GM23338 (cell line): Measurements from ENCODE around the gene COL4A1. TPM values are rescaled to one million over a fixed set of nuclear protein-coding genes. Genes with fewer than 3 reads are reported as not detected.
"Not testable (repeated sequence)": the region's sequence is repeated elsewhere in the genome, so short reads cannot be mapped to it uniquely, and the experiment has no call there.

Experiments
- ATAC-seq: fragments of 200-7000 bp; cut with Tn5 transposase; 3 replicates; pipeline ENCODE4 v1.9.1; 2020
- DNase-seq: peaks from one replicate; pipeline ENCODE4 v3.0.0-alpha.2; 2015; ENCODE audit warnings: low spot score
- H2AFZ ChIP-seq: fragments of 200-600 bp; sonication (generic); 2 replicates; pipeline ENCODE4 v1.8.0; 2016; ENCODE audit warnings: antibody characterized with exemption, mild to moderate bottlenecking, moderate library complexity
- H3F3A ChIP-seq: fragments of 200-600 bp; sonication (generic); replicated peaks from 2 replicates; pipeline ENCODE4 v1.8.0; 2017; ENCODE audit warnings: antibody characterized with exemption, mixed run types, low read depth
- H3K27ac ChIP-seq: fragments of 200-600 bp; sonication (generic); 2 replicates; pipeline ENCODE4 v1.6.1; 2016; ENCODE audit warnings: low read depth
- H3K27me3 ChIP-seq: fragments of 200-600 bp; sonication (generic); 2 replicates; pipeline ENCODE4 v1.8.0; 2016; ENCODE audit warnings: mild to moderate bottlenecking, mixed run types, moderate library complexity; ENCODE audit not compliant: insufficient read depth
- H3K36me3 ChIP-seq: fragments of 200-600 bp; sonication (generic); 2 replicates; pipeline ENCODE4 v1.8.0; 2016; ENCODE audit warnings: mild to moderate bottlenecking; ENCODE audit not compliant: insufficient read depth
- H3K4me1 ChIP-seq: fragments of 200-600 bp; sonication (generic); 2 replicates; pipeline ENCODE4 v1.8.0; 2016; ENCODE audit warnings: mild to moderate bottlenecking, moderate library complexity; ENCODE audit not compliant: insufficient read depth
- H3K4me2 ChIP-seq: fragments of 200-600 bp; sonication (generic); 2 replicates; pipeline ENCODE4 v1.7.1; 2017; ENCODE audit warnings: mixed run types
- H3K4me3 ChIP-seq: fragments of 200-600 bp; sonication (generic); 2 replicates; pipeline ENCODE4 v1.6.1; 2016; ENCODE audit warnings: mixed run types
- H3K79me2 ChIP-seq: fragments of 200-600 bp; sonication (generic); replicated peaks from 2 replicates; pipeline ENCODE4 v1.8.0; 2017; ENCODE audit warnings: mild to moderate bottlenecking; ENCODE audit not compliant: insufficient read depth
- H3K9me2 ChIP-seq: fragments of 200-600 bp; sonication (generic); 2 replicates; pipeline ENCODE4 v1.8.0; 2017; ENCODE audit not compliant: insufficient read depth
- H4K20me1 ChIP-seq: fragments of 200-600 bp; sonication (generic); replicated peaks from 2 replicates; pipeline ENCODE4 v1.8.0; 2017; ENCODE audit warnings: mild to moderate bottlenecking; ENCODE audit not compliant: insufficient read depth
- H3K27ac Mint-ChIP-seq: 2 replicates; pipeline ENCODE4 v1.8.0; 2020; ENCODE audit warnings: inconsistent platforms, mild to moderate bottlenecking, moderate library complexity, mixed read lengths
- H3K27me3 Mint-ChIP-seq: 3 replicates; pipeline ENCODE4 v1.8.0; 2022; ENCODE audit warnings: low read depth, mild to moderate bottlenecking, moderate library complexity, mixed read lengths, inconsistent platforms; ENCODE audit not compliant: insufficient read depth, poor library complexity
- H3K36me3 Mint-ChIP-seq: 3 replicates; pipeline ENCODE4 v1.8.0; 2021; ENCODE audit warnings: low read depth, mild to moderate bottlenecking, inconsistent platforms, moderate library complexity, mixed read lengths
- H3K4me1 Mint-ChIP-seq: 3 replicates; pipeline ENCODE4 v1.8.0; 2020; ENCODE audit warnings: mild to moderate bottlenecking, inconsistent platforms, mixed read lengths
- H3K4me3 Mint-ChIP-seq: 3 replicates; pipeline ENCODE4 v1.8.0; 2021; ENCODE audit warnings: moderate library complexity, mild to moderate bottlenecking, inconsistent platforms, mixed read lengths
- H3K9me3 Mint-ChIP-seq: 3 replicates; pipeline ENCODE4 v1.8.0; 2020; ENCODE audit warnings: moderate library complexity, mild to moderate bottlenecking, inconsistent platforms, mixed read lengths
- ETS1 ChIP-seq: IDR thresholded peaks from 2 replicates; pipeline ENCODE4 v1.6.1; 2016; ENCODE audit warnings: antibody characterized with exemption
- EZH2 ChIP-seq: fragments of 200-600 bp; sonication (generic); IDR thresholded peaks from one replicate; pipeline ENCODE4 v1.8.0; 2017; ENCODE audit warnings: antibody characterized with exemption, mild to moderate bottlenecking, low read depth; ENCODE audit not compliant: unreplicated experiment
- ZNF331 ChIP-seq: fragments of 250-450 bp; sonication (Bioruptor Pico); IDR thresholded peaks from 2 replicates; pipeline ENCODE4 v1.5.0; 2020; ENCODE audit warnings: low read depth, mild to moderate bottlenecking, moderate library complexity
- polyA plus RNA-seq: library from polyadenylated mRNA; unstranded; fragments of >200 nt; fragmentation: Nextera tagmentation; extraction: Ambion mirVana; gene quantifications from 2 replicates; pipeline ENCODE4 v1.2.1, GENCODE V29; 2016
- total RNA-seq: library from RNA; depleted of rRNA; stranded (reverse); fragments of >200 nt; shearing (Covaris generic); gene quantifications from 2 replicates; pipeline ENCODE4 v1.2.3, GENCODE V29; 2014

Gene COL4A1
- total and polyA plus RNA-seq, 2 experiments from 2014 or later = 39.1 to 110 TPM

- Mint-ChIP-seq H3K27ac (no peak overlapping the region), H3K27me3 (peaks cover 15% of the 10 kb centered on the region), H3K36me3 (peaks cover 8% of the 10 kb centered on the region), H3K4me1 (peaks cover 28% of the 10 kb centered on the region), H3K9me3 (no peaks in the 10 kb centered on the region), H3K4me3 (no peak overlapping the region)
- H2AFZ ChIP-seq = no peak overlapping the region
- no peaks in the 10 kb centered on the region for H3K27me3 ChIP-seq
- TF ChIP-seq ZNF331 (CRISPR knock-in tag) = no peak
- TF ChIP-seq EZH2 = no peak
- TF ChIP-seq ETS1 = no peak
- DNase-seq = no peak
- H4K20me1 ChIP-seq = peaks cover 5% of the 10 kb centered on the region
- H3K27ac ChIP-seq = no peak overlapping the region
- H3K4me3 ChIP-seq = no peak overlapping the region
- H3K79me2 ChIP-seq = peaks cover 63% of the 10 kb centered on the region
- H3K9me2 ChIP-seq = no peaks in the 10 kb centered on the region
- H3K4me2 ChIP-seq = no peak overlapping the region
- peaks cover 6% of the 10 kb centered on the region; the same call in 1 of the 2 replicates for H3K36me3 ChIP-seq
- H3K4me1 ChIP-seq = peaks cover 7% of the 10 kb centered on the region
- no peaks in the 10 kb centered on the region for H3F3A ChIP-seq
- ATAC-seq = no peak
Observed at GRCh38 chr13:110314516-110315245, 7.7 kb upstream of the COL4A1 start.

DNA sequence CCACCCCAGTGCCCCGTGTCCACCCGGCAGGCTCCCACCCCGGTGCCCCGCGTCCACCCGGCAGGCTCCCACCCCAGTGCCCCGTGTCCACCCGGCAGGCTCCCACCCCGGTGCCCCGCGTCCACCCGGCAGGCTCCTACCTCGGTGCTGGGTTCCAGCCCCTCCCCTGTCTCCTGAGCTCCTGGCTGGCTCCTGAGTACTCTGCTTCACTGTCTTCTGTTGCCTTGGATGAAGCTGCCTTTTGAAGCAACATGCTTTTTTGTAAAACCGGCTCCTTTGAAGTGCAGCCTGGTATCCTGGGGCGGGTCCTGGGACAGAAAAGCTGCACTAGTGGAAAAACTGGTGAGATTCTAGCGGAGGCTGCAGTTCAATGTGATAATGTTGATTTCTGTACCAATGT, 6.8 kb upstream of the COL4A1 start:
- H3K9me2 ChIP-seq, ATAC-seq, H3K27ac Mint-ChIP-seq, H3K4me3 Mint-ChIP-seq, H2AFZ ChIP-seq, H3F3A ChIP-seq, H3K4me1 ChIP-seq, H3K36me3 Mint-ChIP-seq, DNase-seq, H3K27ac ChIP-seq, H3K9me3 Mint-ChIP-seq, H3K27me3 ChIP-seq, H4K20me1 ChIP-seq, H3K4me3 ChIP-seq, H3K36me3 ChIP-seq: not testable (repeated sequence)
- H3K4me1 Mint-ChIP-seq = peaks cover 23% of the 10 kb centered on the region
- Histone ChIP-seq H3K4me2 (peak overlapping the region; percentile 26; the same call in 1 of the 2 replicates), H3K79me2 (peaks cover 67% of the 10 kb centered on the region)
- peaks cover 11% of the 10 kb centered on the region for H3K27me3 Mint-ChIP-seq

DNA sequence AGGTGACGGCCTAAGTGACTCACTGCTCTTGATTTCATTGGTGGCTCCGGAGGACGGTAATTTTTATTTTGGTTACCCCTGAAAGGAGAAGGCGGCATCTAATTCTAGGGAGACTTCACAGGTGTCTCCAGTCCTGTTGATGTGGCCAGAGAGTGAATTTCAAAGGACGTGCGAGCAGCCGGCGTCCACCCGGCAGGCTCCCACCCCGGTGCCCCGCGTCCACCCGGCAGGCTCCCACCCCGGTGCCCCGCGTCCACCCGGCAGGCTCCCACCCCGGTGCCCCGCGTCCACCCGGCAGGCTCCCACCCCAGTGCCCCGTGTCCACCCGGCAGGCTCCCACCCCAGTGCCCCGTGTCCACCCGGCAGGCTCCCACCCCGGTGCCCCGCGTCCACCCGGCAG, 6.3 kb upstream of the COL4A1 start:
- not testable (repeated sequence) for H3K36me3 ChIP-seq, ATAC-seq, H3K4me3 Mint-ChIP-seq, H3K27me3 ChIP-seq, H3F3A ChIP-seq, H3K36me3 Mint-ChIP-seq, H3K9me2 ChIP-seq, H3K4me3 ChIP-seq, DNase-seq, H3K9me3 Mint-ChIP-seq, H3K4me2 ChIP-seq, H3K4me1 ChIP-seq, H3K27ac Mint-ChIP-seq, H4K20me1 ChIP-seq, H2AFZ ChIP-seq, H3K27ac ChIP-seq
- Mint-ChIP-seq H3K4me1 (peaks cover 23% of the 10 kb centered on the region), H3K27me3 (peaks cover 15% of the 10 kb centered on the region)
- peaks cover 62% of the 10 kb centered on the region for H3K79me2 ChIP-seq
